IPS DF 6.9 (cell line): ENCODE results near the gene CDKL1.

Source experiments
- DNase-seq: peaks from one replicate; pipeline ENCODE4 v3.0.0-alpha.2; 2013; ENCODE audit warnings: low read depth, low spot score
- H3K27ac ChIP-seq: one replicate; pipeline ENCODE4 v1.5.1; 2013; ENCODE audit warnings: low read length, control low read depth
- H3K27me3 ChIP-seq: 2 replicates; pipeline ENCODE4 v1.6.1; 2013; ENCODE audit warnings: mild to moderate bottlenecking, low read length; ENCODE audit not compliant: control insufficient read depth, insufficient read depth
- H3K36me3 ChIP-seq: 2 replicates; pipeline ENCODE4 v1.6.1; 2013; ENCODE audit warnings: low read length; ENCODE audit not compliant: control insufficient read depth, insufficient read depth
- H3K4me1 ChIP-seq: 2 replicates; pipeline ENCODE4 v1.6.1; 2013; ENCODE audit warnings: low read length; ENCODE audit not compliant: control insufficient read depth, insufficient read depth
- H3K4me3 ChIP-seq: 2 replicates; pipeline ENCODE4 v1.5.1; 2013; ENCODE audit warnings: mild to moderate bottlenecking, low read length
- H3K9me3 ChIP-seq: 2 replicates; pipeline ENCODE4 v1.6.1; 2013; ENCODE audit warnings: low read length, inconsistent platforms; ENCODE audit not compliant: control insufficient read depth, insufficient read depth
- WGBS: extraction: QIAGEN DNeasy Blood & Tissue Kit; methylation state at CpG from one replicate; pipeline ENCODE4 v1.1.7; 2013; ENCODE audit warnings: mixed read lengths, missing lambda C conversion rate; ENCODE audit not compliant: insufficient read length, insufficient coverage; 5-methylcytosine and 5-hydroxymethylcytosine counted together

Gene CDKL1

DNA sequence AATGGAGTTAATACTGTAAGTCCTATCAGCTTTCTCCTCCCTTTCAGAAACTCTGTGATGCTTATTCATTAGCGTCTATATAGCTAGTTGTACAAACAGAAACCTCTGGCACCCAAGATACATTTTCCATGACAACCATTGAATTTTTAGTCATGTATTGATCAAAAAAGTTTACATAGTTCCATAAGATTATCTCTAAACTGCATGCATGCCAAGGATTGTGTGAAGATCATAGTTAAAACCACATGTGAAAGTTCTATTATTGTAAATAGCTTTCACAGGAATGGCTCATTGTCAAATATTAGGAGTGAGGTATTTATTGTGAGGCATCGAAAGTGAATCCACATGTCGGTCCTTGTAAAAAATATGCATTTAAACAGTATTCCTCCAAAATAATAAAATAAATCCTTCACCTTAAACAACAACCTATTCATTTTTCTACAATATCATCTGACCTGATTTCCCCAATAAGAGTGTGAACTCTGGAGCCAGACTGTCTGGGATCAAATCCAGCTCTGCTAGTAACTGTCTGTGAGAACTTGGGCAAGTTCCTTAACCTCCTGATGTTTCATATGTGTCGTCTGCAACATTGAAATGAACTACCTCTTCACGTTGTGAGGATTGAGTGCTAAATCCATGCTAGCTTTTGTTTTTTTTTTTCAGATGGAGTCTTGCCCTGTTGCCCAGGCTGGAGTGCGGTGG, 10.6 kb upstream of the CDKL1 start:
- H3K27me3 ChIP-seq, result no peaks in the 10 kb centered on the region
- no peaks in the 10 kb centered on the region for H3K4me1 ChIP-seq
- no peak overlapping the region for H3K4me3 ChIP-seq
- no peaks in the 10 kb centered on the region for H3K36me3 ChIP-seq
- no peak overlapping the region for H3K27ac ChIP-seq
- DNase-seq, result no peak
- H3K9me3 ChIP-seq, result no peaks in the 10 kb centered on the region
- WGBS, result no CpG with 5 or more reads among the region's 6 CpGs

- Histone ChIP-seq H3K27me3 (no peaks in the 10 kb centered on the region), H3K9me3 (no peaks in the 10 kb centered on the region), H3K36me3 (no peaks in the 10 kb centered on the region), H3K4me3 (no peak overlapping the region), H3K4me1 (no peaks in the 10 kb centered on the region), H3K27ac (no peak overlapping the region)
- no peak for DNase-seq
These were observed 6.7 kb upstream of the CDKL1 start for GRCh38 chr14:50403419-50403818.

DNA sequence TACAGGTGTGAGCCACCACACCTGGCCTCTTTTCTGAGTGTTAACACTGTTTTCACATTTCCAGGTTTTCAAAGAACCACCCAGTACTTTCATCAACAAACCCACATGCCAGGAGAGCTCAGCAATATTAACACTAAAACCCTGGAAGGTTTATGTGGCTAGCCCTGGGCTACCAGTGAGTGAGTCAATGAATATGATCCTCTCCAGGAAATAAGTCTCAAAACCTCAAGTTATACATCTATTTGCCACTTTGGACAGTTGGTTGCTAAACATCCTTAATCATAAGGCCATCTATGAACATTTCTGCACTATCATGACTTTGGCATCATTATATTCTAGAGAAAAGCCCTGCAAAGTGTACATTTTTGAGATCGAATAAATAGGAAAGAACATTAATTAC, 6.3 kb upstream of the CDKL1 start:
- H3K4me1 ChIP-seq, result no peaks in the 10 kb centered on the region
- H3K36me3 ChIP-seq, result no peaks in the 10 kb centered on the region
- H3K9me3 ChIP-seq, result no peaks in the 10 kb centered on the region
- no peak overlapping the region for H3K27ac ChIP-seq
- WGBS, result no CpG with 5 or more reads among the region's 1 CpG
- DNase-seq, result no peak
- H3K4me3 ChIP-seq, result no peak overlapping the region
- H3K27me3 ChIP-seq, result no peaks in the 10 kb centered on the region

- no peaks in the 10 kb centered on the region for H3K36me3 ChIP-seq
- no peak overlapping the region for H3K4me3 ChIP-seq
- H3K9me3 ChIP-seq, result no peaks in the 10 kb centered on the region
- WGBS, result no CpG with 5 or more reads among the region's 2 CpGs
- H3K4me1 ChIP-seq, result peaks cover 1% of the 10 kb centered on the region; the same call in 1 of the 2 replicates
- DNase-seq, result no peak
- no peak overlapping the region for H3K27ac ChIP-seq
- H3K27me3 ChIP-seq, result peaks cover 4% of the 10 kb centered on the region
These were observed 3.8 kb upstream of the CDKL1 start for GRCh38 chr14:50400461-50400860.

DNA sequence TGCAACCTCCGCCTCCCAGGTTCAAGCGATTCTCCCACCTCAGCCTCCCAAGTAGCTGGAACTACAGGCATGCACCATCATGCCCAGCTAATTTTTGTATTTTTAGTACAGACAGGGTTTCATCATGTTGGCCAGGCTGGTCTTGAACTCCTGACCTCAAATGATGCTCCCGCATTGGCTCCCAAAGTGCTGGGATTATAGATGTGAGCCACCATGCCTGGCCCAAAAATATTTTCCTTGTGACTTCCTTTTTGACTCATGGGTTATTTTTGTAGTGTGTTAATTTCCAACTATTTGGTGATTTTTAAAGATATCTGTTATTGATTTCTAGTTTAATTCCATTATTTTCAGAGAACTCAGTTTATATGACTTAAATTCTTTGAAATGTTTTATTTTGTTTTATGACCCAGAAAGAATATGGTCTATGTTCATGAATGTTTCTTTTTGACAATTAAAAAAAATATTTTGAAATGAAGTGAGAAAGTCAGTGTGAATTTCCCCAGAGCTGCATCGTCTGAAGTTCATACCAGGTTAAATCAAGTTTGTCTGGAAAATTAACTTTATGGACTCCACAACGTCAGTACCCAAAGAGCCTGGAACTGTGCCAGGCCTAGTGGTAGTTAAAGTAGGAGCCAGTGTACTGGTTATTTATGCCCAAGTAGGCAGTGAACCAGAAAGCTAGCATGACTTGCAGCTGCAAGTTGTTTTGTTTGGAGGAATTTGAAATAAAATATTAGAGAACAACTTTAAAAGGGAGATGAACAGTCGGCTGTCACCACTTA, 2.8 kb upstream of the CDKL1 start:
- Histone ChIP-seq H3K4me1 (peaks cover 1% of the 10 kb centered on the region; the same call in 1 of the 2 replicates), H3K36me3 (no peaks in the 10 kb centered on the region), H3K9me3 (no peaks in the 10 kb centered on the region), H3K4me3 (no peak overlapping the region), H3K27ac (no peak overlapping the region), H3K27me3 (peaks cover 4% of the 10 kb centered on the region)
- no peak for DNase-seq
- WGBS, result no CpG with 5 or more reads among the region's 6 CpGs

DNA sequence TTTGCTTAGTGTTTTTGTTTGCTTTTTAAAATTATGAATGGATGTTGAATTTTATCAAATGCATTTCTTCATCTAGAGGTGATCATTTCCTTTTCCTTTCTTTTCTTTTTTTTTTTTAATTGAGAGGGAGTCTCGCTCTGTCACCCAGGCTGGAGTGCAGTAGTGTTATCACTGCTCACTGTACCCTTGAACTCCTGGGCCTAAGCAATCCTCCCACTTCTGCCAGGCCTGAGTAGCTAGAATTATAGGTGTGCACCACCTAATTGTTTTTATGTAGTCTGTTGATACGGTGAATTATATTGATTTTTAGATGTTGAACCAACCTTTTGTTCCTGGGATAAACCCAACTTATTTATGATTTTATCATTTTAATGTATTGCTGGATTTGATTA, 1.5 kb upstream of the CDKL1 start:
- no peaks in the 10 kb centered on the region for H3K9me3 ChIP-seq
- no peak overlapping the region for H3K4me3 ChIP-seq
- H3K27me3 ChIP-seq, result peaks cover 4% of the 10 kb centered on the region
- DNase-seq, result no peak
- no peak overlapping the region for H3K27ac ChIP-seq
- WGBS, result no CpG with 5 or more reads among the region's 2 CpGs
- peaks cover 1% of the 10 kb centered on the region; the same call in 1 of the 2 replicates for H3K4me1 ChIP-seq
- no peaks in the 10 kb centered on the region for H3K36me3 ChIP-seq

GRCh38 chr14:50397390-50398188, 908 bp upstream of the CDKL1 start:
- Histone ChIP-seq H3K27me3 (peaks cover 4% of the 10 kb centered on the region), H3K4me3 (peak overlapping the region; percentile 59; the same call in 1 of the 2 replicates), H3K4me1 (peaks cover 1% of the 10 kb centered on the region; the same call in 1 of the 2 replicates), H3K27ac (no peak overlapping the region), H3K36me3 (no peaks in the 10 kb centered on the region), H3K9me3 (no peaks in the 10 kb centered on the region)
- DNase-seq, result no peak
- no CpG with 5 or more reads among the region's 9 CpGs for WGBS

GRCh38 chr14:50395448-50395847, 1.2 kb downstream of the CDKL1 start:
- Histone ChIP-seq H3K4me3 (no peak overlapping the region), H3K4me1 (peaks cover 1% of the 10 kb centered on the region; the same call in 1 of the 2 replicates), H3K36me3 (no peaks in the 10 kb centered on the region), H3K9me3 (no peaks in the 10 kb centered on the region), H3K27me3 (peaks cover 4% of the 10 kb centered on the region), H3K27ac (no peak overlapping the region)
- DNase-seq, result no peak
- WGBS, result no CpG with 5 or more reads among the region's 5 CpGs

DNA sequence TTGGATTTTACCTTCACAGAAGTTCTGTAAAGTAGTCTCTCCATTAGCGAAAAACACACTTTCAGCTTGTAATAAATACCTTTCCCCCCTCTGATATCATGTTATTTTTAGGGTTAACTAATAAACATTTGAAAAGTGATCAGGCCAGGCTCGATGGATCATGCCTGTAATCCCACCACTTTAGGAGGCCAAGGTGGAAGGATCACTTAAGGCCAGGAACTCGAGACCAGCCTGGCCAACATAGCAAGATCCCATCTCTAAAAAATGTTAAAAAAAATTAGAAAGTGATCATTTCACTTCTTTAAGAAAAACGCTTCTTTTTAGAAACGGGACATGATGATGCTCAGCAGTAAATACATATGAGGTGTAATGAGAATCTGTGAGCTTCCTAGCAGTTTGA, 2.0 kb downstream of the CDKL1 start:
- Histone ChIP-seq H3K9me3 (no peaks in the 10 kb centered on the region), H3K4me3 (no peak overlapping the region), H3K36me3 (no peaks in the 10 kb centered on the region), H3K4me1 (peaks cover 1% of the 10 kb centered on the region; the same call in 1 of the 2 replicates), H3K27ac (no peak overlapping the region), H3K27me3 (peaks cover 4% of the 10 kb centered on the region)
- no peak for DNase-seq
- no CpG with 5 or more reads among the region's 5 CpGs for WGBS

- Histone ChIP-seq H3K4me1 (no peaks in the 10 kb centered on the region), H3K36me3 (no peaks in the 10 kb centered on the region), H3K27me3 (no peaks in the 10 kb centered on the region), H3K4me3 (no peak overlapping the region), H3K9me3 (no peaks in the 10 kb centered on the region), H3K27ac (no peak overlapping the region)
- WGBS, result no CpG with 5 or more reads among the region's 9 CpGs
- DNase-seq, result no peak
These were observed 6.8 kb downstream of the CDKL1 start for GRCh38 chr14:50389668-50390441.
